ENCODE measurements around the gene KRTAP4-6.
"Not testable (repeated sequence)": the region's sequence is repeated elsewhere in the genome, so short reads cannot be mapped to it uniquely, and the experiment has no call there.

The KRTAP4-6 gene

GRCh38 chr17:41118721-41119120, 21.6 kb downstream of the KRTAP4-6 start:
- H3K27ac ChIP-seq = no peak overlapping the region
- TF ChIP-seq, protein P1, sequence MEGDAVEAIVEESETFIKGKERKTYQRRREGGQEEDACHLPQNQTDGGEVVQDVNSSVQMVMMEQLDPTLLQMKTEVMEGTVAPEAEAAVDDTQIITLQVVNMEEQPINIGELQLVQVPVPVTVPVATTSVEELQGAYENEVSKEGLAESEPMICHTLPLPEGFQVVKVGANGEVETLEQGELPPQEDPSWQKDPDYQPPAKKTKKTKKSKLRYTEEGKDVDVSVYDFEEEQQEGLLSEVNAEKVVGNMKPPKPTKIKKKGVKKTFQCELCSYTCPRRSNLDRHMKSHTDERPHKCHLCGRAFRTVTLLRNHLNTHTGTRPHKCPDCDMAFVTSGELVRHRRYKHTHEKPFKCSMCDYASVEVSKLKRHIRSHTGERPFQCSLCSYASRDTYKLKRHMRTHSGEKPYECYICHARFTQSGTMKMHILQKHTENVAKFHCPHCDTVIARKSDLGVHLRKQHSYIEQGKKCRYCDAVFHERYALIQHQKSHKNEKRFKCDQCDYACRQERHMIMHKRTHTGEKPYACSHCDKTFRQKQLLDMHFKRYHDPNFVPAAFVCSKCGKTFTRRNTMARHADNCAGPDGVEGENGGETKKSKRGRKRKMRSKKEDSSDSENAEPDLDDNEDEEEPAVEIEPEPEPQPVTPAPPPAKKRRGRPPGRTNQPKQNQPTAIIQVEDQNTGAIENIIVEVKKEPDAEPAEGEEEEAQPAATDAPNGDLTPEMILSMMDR (conservative IDR thresholded peaks at IDR 0.05; ENCODE audit: low read depth) = no peak
- ChIA-PET CTCF (no interaction called here), POLR2A (ENCODE audit: low non-redundant PET) (no interaction called here)
- no peak for DNase-seq (ENCODE audit: low spot score)

- H3K27ac ChIP-seq; POLR2A ChIA-PET (ENCODE audit: low non-redundant PET); DNase-seq (ENCODE audit: low spot score); CTCF ChIA-PET: not testable (repeated sequence)
These were observed 22.4 kb downstream of the KRTAP4-6 start, which contains the start of gene KRTAP4-11 for GRCh38 chr17:41117846-41118386. TSS of gene KRTAP4-11 (minus strand) at chr17:41118373. CDS start at chr17:41118315, 58 bp downstream.

GRCh38 chr17:41116297-41116696, 24.0 kb downstream of the KRTAP4-6 start:
- ChIA-PET POLR2A (ENCODE audit: low non-redundant PET) (no interaction called here), CTCF (no interaction called here)
- DNase-seq (ENCODE audit: low spot score) = no peak
- no peak overlapping the region for H3K27ac ChIP-seq
- TF ChIP-seq, protein P1 (conservative IDR thresholded peaks at IDR 0.05; ENCODE audit: low read depth) = no peak

GRCh38 chr17:41111151-41111885, 29.0 kb downstream of the KRTAP4-6 start:
- no peak overlapping the region for H3K27ac ChIP-seq
- ChIA-PET POLR2A (ENCODE audit: low non-redundant PET) (no interaction called here), CTCF (no interaction called here)
- TF ChIP-seq, protein P1 (conservative IDR thresholded peaks at IDR 0.05; ENCODE audit: low read depth) = no peak
- no peak for DNase-seq (ENCODE audit: low spot score)

GRCh38 chr17:41108728-41109386, 31.5 kb downstream of the KRTAP4-6 start:
- CTCF ChIA-PET = interaction anchor here (0.7 kb wide), 1 partner anchor 305 kb away, joined by 7 read pairs; no protein-coding TSS in a partner anchor
- POLR2A ChIA-PET (ENCODE audit: low non-redundant PET) = not testable (repeated sequence)

DNA sequence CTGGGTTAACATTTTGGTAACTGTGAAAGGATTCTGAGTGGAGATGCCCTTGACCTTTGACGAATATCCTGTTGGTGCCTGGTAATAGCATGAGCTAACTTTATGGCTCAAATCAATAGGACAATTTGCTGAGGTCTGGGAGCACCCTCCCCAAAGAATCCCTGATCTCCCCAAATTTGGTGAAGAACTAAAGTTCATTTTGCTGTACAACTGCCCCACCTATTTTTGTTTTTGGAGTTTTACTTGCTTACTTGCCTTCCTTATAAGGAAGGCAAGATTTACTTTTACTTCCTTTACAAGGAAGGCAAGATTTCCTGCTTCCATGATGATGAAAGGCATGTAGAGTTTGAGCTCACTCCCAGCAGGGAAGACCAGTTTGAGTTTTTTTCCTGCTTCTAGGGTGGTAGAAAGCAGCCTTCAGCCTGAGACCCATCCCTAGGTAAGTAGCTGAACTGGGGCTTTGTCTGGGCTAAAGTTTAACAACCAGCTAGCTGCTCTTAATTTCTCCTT, 32.3 kb downstream of the KRTAP4-6 start:
- ChIA-PET CTCF (interaction anchor here (0.7 kb wide), 1 partner anchor 304 kb away, joined by 7 read pairs; no protein-coding TSS in a partner anchor), POLR2A (ENCODE audit: low non-redundant PET) (no interaction called here)
- DNase-seq (ENCODE audit: low spot score) = no peak
- TF ChIP-seq, protein P1 (conservative IDR thresholded peaks at IDR 0.05; ENCODE audit: low read depth) = no peak
- no peak overlapping the region for H3K27ac ChIP-seq

More at GRCh38 chr17:41108728-41109386, 31.5 kb downstream of the KRTAP4-6 start:
- not testable (repeated sequence) for H3K27ac ChIP-seq; DNase-seq (ENCODE audit: low spot score)

GRCh38 chr17:41105347-41105746, 35.0 kb downstream of the KRTAP4-6 start, which contains the start of gene KRTAP4-9:
TSS of gene KRTAP4-9 (plus strand) at chr17:41105389. CDS start at chr17:41105389, 0 bp downstream.
- CTCF ChIA-PET; H3K27ac ChIP-seq; POLR2A ChIA-PET (ENCODE audit: low non-redundant PET); DNase-seq (ENCODE audit: low spot score): not testable (repeated sequence)

DNA sequence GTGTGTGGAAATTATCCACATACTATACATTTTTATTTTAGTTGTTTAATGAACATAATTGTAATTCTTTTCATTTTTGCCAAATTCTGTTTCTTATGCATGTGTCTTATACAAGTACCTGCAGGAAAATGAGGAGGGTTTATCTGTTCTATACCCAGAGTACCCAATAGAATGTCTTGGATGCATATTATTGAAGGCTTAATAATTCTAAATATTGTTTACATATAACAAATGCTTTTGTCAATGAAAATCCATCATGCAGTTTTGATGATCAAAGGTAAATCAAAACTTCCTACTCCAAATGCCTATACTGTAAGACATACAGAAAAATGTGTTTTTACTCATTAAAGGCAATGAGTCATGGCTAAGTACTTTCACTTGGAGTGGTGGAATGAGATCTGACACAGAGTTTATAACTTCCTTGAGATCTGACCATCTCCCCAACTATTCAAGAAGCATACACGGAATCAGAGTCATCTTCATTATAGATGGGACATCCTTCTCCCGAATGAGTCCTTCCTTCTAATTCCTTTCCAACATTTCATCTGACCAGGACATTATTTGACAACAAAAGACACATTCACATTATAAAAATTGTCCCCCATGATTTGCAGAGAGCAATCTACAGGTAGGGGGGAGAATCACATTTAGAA, 35.8 kb downstream of the KRTAP4-6 start:
- H3K27ac ChIP-seq; CTCF ChIA-PET; DNase-seq (ENCODE audit: low spot score); POLR2A ChIA-PET (ENCODE audit: low non-redundant PET): not testable (repeated sequence)

Measured in RWPE1 (cell line).